Measurements from ENCODE around the gene COL18A1. TPM values are rescaled to one million over a fixed set of nuclear protein-coding genes. Genes with fewer than 3 reads are reported as not detected.
"Not testable (repeated sequence)": the region's sequence is repeated elsewhere in the genome, so short reads cannot be mapped to it uniquely, and the experiment has no call there.

Gene COL18A1
- total RNA-seq, 1 donor from 2014 or later, result 302 TPM

GRCh38 chr21:45502006-45502345, 97.0 kb downstream of the COL18A1 start:
- DNase-seq (ENCODE audit: low spot score in 2 of 2, unreplicated experiment in 2 of 2), result no peak
- Mint-ChIP-seq H3K36me3 (peaks cover 20% of the 10 kb centered on the region), H3K4me1 (no peaks in the 10 kb centered on the region), H3K27ac (no peak overlapping the region), H3K4me3 (no peak overlapping the region), H3K27me3 (ENCODE audit: low read depth) (no peaks in the 10 kb centered on the region), H3K9me3 (peaks cover 7% of the 10 kb centered on the region)
- TF ChIP-seq CTCF (IDR thresholded peaks at IDR 0.05; ENCODE audit: unreplicated experiment), result no peak

- Mint-ChIP-seq H3K27me3 (ENCODE audit: low read depth) (no peaks in the 10 kb centered on the region), H3K4me3 (no peak overlapping the region), H3K4me1 (no peaks in the 10 kb centered on the region), H3K36me3 (peaks cover 20% of the 10 kb centered on the region), H3K27ac (no peak overlapping the region), H3K9me3 (peaks cover 7% of the 10 kb centered on the region)
- DNase-seq (ENCODE audit: low spot score in 2 of 2, unreplicated experiment in 2 of 2), result no peak
- TF ChIP-seq CTCF (IDR thresholded peaks at IDR 0.05; ENCODE audit: unreplicated experiment), result no peak
Observed at GRCh38 chr21:45502600-45502999, 97.6 kb downstream of the COL18A1 start.

DNA sequence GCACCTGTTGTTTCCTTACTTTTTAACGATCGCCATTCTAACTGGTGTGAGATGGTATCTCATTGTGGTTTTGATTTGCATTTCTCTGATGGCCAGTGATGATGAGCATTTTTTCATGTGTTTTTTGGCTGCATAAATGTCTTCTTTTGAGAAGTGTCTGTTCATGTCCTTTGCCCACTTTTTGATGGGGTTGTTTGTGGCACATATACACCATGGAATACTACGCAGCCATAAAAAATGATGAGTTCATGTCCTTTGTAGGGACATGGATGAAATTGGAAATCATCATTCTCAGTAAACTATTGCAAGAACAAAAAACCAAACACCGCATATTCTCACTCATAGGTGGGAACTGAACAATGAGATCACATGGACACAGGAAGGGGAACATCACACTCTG, 98.3 kb downstream of the COL18A1 start:
- H3K36me3 Mint-ChIP-seq, result peaks cover 20% of the 10 kb centered on the region

DNA sequence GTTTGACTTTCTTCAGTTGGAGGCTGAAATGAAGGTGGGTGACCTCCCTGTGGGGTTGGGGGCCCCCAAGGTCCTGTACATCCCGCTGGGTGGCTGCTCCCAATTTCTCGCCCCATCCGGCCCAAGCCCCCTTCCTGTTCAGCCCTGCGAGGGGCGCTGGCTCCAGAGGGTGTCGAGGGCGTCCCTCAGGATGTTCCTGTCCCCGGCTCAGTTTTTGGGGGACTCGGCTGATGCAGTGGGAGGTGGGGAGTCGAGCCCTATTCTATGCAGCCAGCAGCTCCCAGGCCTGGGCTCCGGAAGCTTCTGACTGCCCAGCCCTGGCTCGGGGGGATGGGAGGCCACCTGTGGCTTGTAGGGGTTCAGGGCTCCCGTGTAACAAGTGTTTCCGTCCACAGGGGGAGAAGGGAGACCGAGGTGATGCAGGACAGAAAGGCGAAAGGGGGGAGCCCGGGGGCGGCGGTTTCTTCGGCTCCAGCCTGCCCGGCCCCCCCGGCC, 99.1 kb downstream of the COL18A1 start:
- Mint-ChIP-seq H3K9me3 (peaks cover 7% of the 10 kb centered on the region), H3K4me3 (no peak overlapping the region), H3K4me1 (no peaks in the 10 kb centered on the region), H3K36me3 (peaks cover 13% of the 10 kb centered on the region), H3K27ac (no peak overlapping the region), H3K27me3 (ENCODE audit: low read depth) (no peaks in the 10 kb centered on the region)
- no peak for TF ChIP-seq CTCF (IDR thresholded peaks at IDR 0.05; ENCODE audit: unreplicated experiment)
- DNase-seq (ENCODE audit: low spot score in 2 of 2, unreplicated experiment in 2 of 2), result no peak

More for the DNA sequence above, 98.3 kb downstream of the COL18A1 start:
- not testable (repeated sequence) for H3K27me3 Mint-ChIP-seq (ENCODE audit: low read depth); DNase-seq (ENCODE audit: low spot score in 2 of 2, unreplicated experiment in 2 of 2); H3K9me3 Mint-ChIP-seq; H3K27ac Mint-ChIP-seq; H3K4me3 Mint-ChIP-seq; H3K4me1 Mint-ChIP-seq

- Mint-ChIP-seq H3K4me3 (no peak overlapping the region), H3K27me3 (ENCODE audit: low read depth) (no peaks in the 10 kb centered on the region), H3K36me3 (peaks cover 9% of the 10 kb centered on the region), H3K27ac (no peak overlapping the region), H3K4me1 (no peaks in the 10 kb centered on the region), H3K9me3 (peaks cover 7% of the 10 kb centered on the region)
- DNase-seq (ENCODE audit: low spot score in 2 of 2, unreplicated experiment in 2 of 2), result no peak
- TF ChIP-seq CTCF (IDR thresholded peaks at IDR 0.05; ENCODE audit: unreplicated experiment), result no peak
Observed at GRCh38 chr21:45504516-45505415, 99.8 kb downstream of the COL18A1 start.

DNA sequence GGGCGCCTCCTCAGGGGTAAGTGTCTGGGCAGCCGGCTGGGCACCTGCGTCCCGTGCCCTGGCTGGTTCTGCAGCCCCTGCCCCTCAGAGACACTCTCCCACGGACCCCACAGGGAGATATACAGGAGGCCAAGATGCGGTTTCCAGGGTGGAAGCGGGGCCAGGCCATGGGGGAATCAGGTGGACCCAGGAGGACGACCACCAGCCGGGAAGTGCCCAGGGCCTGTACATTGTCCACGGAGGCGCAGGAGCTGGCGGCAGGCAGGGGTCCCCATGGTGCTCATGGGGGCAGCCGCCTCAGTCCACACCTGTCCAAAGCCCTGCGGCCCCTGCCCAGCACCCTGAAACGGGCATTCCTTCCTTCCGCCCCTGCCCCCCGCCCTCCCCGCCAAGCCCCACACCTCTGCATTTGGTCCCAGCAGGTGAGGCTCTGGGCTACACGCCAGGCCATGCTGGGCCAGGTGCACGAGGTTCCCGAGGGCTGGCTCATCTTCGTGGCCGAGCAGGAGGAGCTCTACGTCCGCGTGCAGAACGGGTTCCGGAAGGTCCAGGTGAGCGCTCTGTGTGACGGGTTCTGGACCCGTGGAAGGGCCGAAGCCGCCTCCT, 100.6 kb downstream of the COL18A1 start:
- Mint-ChIP-seq H3K4me1 (no peaks in the 10 kb centered on the region), H3K36me3 (peaks cover 7% of the 10 kb centered on the region), H3K27me3 (ENCODE audit: low read depth) (no peaks in the 10 kb centered on the region), H3K9me3 (peaks cover 7% of the 10 kb centered on the region), H3K27ac (no peak overlapping the region), H3K4me3 (no peak overlapping the region)
- no peak for TF ChIP-seq CTCF (IDR thresholded peaks at IDR 0.05; ENCODE audit: unreplicated experiment)
- no peak for DNase-seq (ENCODE audit: low spot score in 2 of 2, unreplicated experiment in 2 of 2)

Data from mesothelial cell of epicardium (in vitro differentiated cells).